HG03378 (cell line): ENCODE data around the gene RNF130.
A peak's percentile ranks its signal among the peaks of the same experiment; 100 is the strongest.
"Not testable (repeated sequence)": the region's sequence is repeated elsewhere in the genome, so short reads cannot be mapped to it uniquely, and the experiment has no call there.

ENCODE experiments used
- ATAC-seq: cut with Tn5 transposase; IDR thresholded peaks from one replicate; pipeline ENCODE4 v1.9.1; 2021; ENCODE audit warnings: mild to moderate bottlenecking, moderate library complexity; ENCODE audit not compliant: unreplicated experiment

Gene RNF130

GRCh38 chr5:179980767-179981166, 90.8 kb downstream of the RNF130 start:
- ATAC-seq, result no peak

GRCh38 chr5:179978792-179979191, 92.8 kb downstream of the RNF130 start:
- ATAC-seq, result no peak

GRCh38 chr5:179975713-179976134, 95.8 kb downstream of the RNF130 start:
- no peak for ATAC-seq

GRCh38 chr5:179974946-179975712, 96.4 kb downstream of the RNF130 start:
- peak; percentile 57 for ATAC-seq

- no peak for ATAC-seq
Measured at GRCh38 chr5:179974246-179974945, 97.2 kb downstream of the RNF130 start.

GRCh38 chr5:179973391-179973790, 98.2 kb downstream of the RNF130 start:
- no peak for ATAC-seq

GRCh38 chr5:179969110-179969509, 102.4 kb downstream of the RNF130 start:
- no peak for ATAC-seq

GRCh38 chr5:179967489-179967888, 104.1 kb downstream of the RNF130 start:
- ATAC-seq, result no peak

GRCh38 chr5:179964015-179964414, 107.5 kb downstream of the RNF130 start:
- ATAC-seq, result no peak

GRCh38 chr5:179963375-179963774, 108.2 kb downstream of the RNF130 start:
- ATAC-seq, result no peak

GRCh38 chr5:179960204-179960831, 111.2 kb downstream of the RNF130 start:
- no peak for ATAC-seq

- ATAC-seq, result no peak
Measured at GRCh38 chr5:179959641-179960040, 111.9 kb downstream of the RNF130 start.

- not testable (repeated sequence) for ATAC-seq
Measured at GRCh38 chr5:179959118-179959517, 112.4 kb downstream of the RNF130 start.

GRCh38 chr5:179955630-179956029, 115.9 kb downstream of the RNF130 start:
- ATAC-seq, result no peak

- no peak for ATAC-seq
Measured at GRCh38 chr5:179955062-179955461, 116.5 kb downstream of the RNF130 start.

- no peak for ATAC-seq
Measured at GRCh38 chr5:179954434-179954833, 117.1 kb downstream of the RNF130 start.

- no peak for ATAC-seq
Measured at GRCh38 chr5:179953987-179954386, 117.6 kb downstream of the RNF130 start.

- ATAC-seq, result no peak
Measured at GRCh38 chr5:179936976-179937681, 134.4 kb downstream of the RNF130 start.

- ATAC-seq, result no peak
Measured at GRCh38 chr5:179930788-179931473, 140.6 kb downstream of the RNF130 start.

- ATAC-seq, result no peak
Measured at GRCh38 chr5:179927824-179928223, 143.7 kb downstream of the RNF130 start.

- ATAC-seq, result no peak
Measured at GRCh38 chr5:179926657-179927056, 144.9 kb downstream of the RNF130 start.
